Caco-2 (cell line): ENCODE measurements around the gene HNRNPM. TPM values are rescaled to one million over a fixed set of nuclear protein-coding genes. Genes with fewer than 3 reads are reported as not detected.

Experiments
- BruUV-seq: library from RNA; stranded (reverse); fragments of 400-500 nt; replicated peaks from 2 replicates; lab custom pipeline; 2021; lab: Mats Ljungman, UMichigan
- CTCF ChIA-PET: fragments of 300-600 bp; sonication (Branson Sonifier 250); formaldehyde crosslinking; loops from one replicate; lab custom pipeline; 2022; ENCODE audit warnings: antibody characterized with exemption; lab: Charles Lee
- POLR2A ChIA-PET: fragments of 300-600 bp; sonication (Branson Sonifier 250); formaldehyde crosslinking; loops from one replicate; lab custom pipeline; 2022; ENCODE audit warnings: antibody characterized with exemption; lab: Charles Lee
- DNase-seq, 2 experiments: peaks; one replicate each; pipeline versions ENCODE4 v3.0.0 to v3.0.0-alpha.2; 2020 to 2022
- H3K27me3 ChIP-seq: replicated peaks from 2 replicates; pipeline ENCODE4 v1.6.0; 2011; ENCODE audit warnings: low read length; ENCODE audit not compliant: control insufficient read depth, insufficient read depth
- H3K36me3 ChIP-seq: 2 replicates; pipeline ENCODE4 v1.5.1; 2011; ENCODE audit warnings: low read length; ENCODE audit not compliant: control insufficient read depth, insufficient read depth
- H3K4me1 ChIP-seq: fragments of 250-450 bp; sonication (Bioruptor Pico); 2 replicates; pipeline ENCODE4 v1.5.1; 2020; ENCODE audit warnings: mild to moderate bottlenecking
- H3K4me3 ChIP-seq: 2 replicates; pipeline ENCODE4 v1.5.1; 2011; ENCODE audit warnings: low read depth, mild to moderate bottlenecking, control low read depth, low read length
- H3K9me3 ChIP-seq: fragments of 250-450 bp; sonication (Bioruptor Pico); 2 replicates; pipeline ENCODE4 v1.5.1; 2020; ENCODE audit warnings: mild to moderate bottlenecking, moderate library complexity
- H3K27ac Mint-ChIP-seq: one replicate; pipeline ENCODE4 v1.8.0; 2022; ENCODE audit warnings: mixed read lengths; ENCODE audit not compliant: unreplicated experiment
- H3K27me3 Mint-ChIP-seq: one replicate; pipeline ENCODE4 v1.8.0; 2022; ENCODE audit warnings: mixed read lengths; ENCODE audit not compliant: insufficient read depth, unreplicated experiment
- H3K36me3 Mint-ChIP-seq: one replicate; pipeline ENCODE4 v1.8.0; 2022; ENCODE audit warnings: mild to moderate bottlenecking, mixed read lengths; ENCODE audit not compliant: insufficient read depth, unreplicated experiment
- H3K4me1 Mint-ChIP-seq: one replicate; pipeline ENCODE4 v1.8.0; 2022; ENCODE audit warnings: low read depth, mixed read lengths; ENCODE audit not compliant: unreplicated experiment
- H3K4me3 Mint-ChIP-seq: one replicate; pipeline ENCODE4 v1.8.0; 2022; ENCODE audit warnings: mild to moderate bottlenecking, moderate library complexity, mixed read lengths; ENCODE audit not compliant: unreplicated experiment
- H3K9me3 Mint-ChIP-seq: one replicate; pipeline ENCODE4 v1.8.0; 2022; ENCODE audit warnings: mixed read lengths; ENCODE audit not compliant: unreplicated experiment
- intact Hi-C: fragments of 100-400 bp; cut with micrococcal nuclease; formaldehyde crosslinking; loops from one replicate; pipeline ENCODE4 v1.10.0; 2022; ENCODE audit not compliant: unreplicated experiment
- total RNA-seq: library from RNA; stranded (reverse); gene quantifications from 2 replicates; pipeline ENCODE4 v1.2.3, GENCODE V29; 2022
- TF ChIP-seq, protein P1 (sequence below), 2 experiments: fragments of 200-600 bp in 1 of 2; IDR thresholded peaks; 1 replicate in 1 of 2; 2 replicates in 1 of 2; pipeline versions ENCODE4 v1.5.1 to v1.8.0; 2011 to 2022; ENCODE audit warnings: antibody characterized with exemption in 1 of 2, control low read depth in 1 of 2, inconsistent platforms in 1 of 2, low read depth in 1 of 2, low read length in 1 of 2, mild to moderate bottlenecking in 1 of 2, moderate library complexity in 1 of 2; ENCODE audit not compliant: insufficient read depth in 1 of 2, severe bottlenecking in 1 of 2, unreplicated experiment in 1 of 2

Gene HNRNPM
- total RNA-seq, 1 experiment from 2014 or later = 271 TPM

DNA sequence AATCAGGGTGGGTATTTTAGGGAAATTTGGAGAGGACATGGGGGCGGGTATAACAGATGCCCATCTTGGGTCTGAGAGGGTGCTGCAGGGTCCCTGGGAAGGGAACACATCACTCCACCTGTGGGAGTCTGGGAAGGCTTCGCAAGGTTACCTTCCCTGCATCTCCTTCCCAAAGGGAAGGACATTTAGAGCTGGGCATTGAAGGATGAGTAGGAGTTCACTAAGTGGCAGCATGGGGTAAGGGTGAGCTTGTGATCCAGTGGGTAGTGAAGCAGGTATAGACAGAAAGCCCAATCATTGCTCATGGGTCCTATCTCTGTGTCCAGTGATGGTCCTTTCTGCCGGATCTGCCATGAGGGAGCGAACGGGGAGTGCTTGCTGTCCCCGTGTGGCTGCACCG, 18.5 kb upstream of the HNRNPM start:
- no peak for DNase-seq

DNA sequence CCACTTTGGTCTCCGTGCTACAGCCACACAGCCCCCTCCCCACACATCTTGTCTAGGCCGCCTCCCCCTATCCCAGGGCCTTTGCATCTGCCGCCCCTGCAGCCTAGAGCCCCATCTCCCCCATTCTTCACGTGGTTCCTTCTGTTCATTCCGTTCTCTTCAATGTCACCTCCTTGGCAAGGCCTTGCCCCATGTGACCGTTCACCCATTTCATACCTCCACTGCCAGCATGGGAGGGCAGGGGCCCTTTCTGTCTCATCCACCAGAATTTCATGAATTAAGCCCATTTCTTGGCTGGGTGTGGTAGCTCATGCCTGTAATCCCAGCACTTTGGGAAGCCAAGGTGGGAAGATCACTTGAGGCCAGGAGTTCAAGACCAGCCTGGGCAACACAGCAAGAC, 15.7 kb upstream of the HNRNPM start:
- CTCF ChIA-PET = no interaction called here
- no peak overlapping the region for H3K27ac Mint-ChIP-seq

More for the DNA sequence above, 18.5 kb upstream of the HNRNPM start:
- ChIA-PET POLR2A (no interaction called here), CTCF (no interaction called here)
- no peaks in the 10 kb centered on the region for H3K9me3 ChIP-seq
- TF ChIP-seq, protein P1, sequence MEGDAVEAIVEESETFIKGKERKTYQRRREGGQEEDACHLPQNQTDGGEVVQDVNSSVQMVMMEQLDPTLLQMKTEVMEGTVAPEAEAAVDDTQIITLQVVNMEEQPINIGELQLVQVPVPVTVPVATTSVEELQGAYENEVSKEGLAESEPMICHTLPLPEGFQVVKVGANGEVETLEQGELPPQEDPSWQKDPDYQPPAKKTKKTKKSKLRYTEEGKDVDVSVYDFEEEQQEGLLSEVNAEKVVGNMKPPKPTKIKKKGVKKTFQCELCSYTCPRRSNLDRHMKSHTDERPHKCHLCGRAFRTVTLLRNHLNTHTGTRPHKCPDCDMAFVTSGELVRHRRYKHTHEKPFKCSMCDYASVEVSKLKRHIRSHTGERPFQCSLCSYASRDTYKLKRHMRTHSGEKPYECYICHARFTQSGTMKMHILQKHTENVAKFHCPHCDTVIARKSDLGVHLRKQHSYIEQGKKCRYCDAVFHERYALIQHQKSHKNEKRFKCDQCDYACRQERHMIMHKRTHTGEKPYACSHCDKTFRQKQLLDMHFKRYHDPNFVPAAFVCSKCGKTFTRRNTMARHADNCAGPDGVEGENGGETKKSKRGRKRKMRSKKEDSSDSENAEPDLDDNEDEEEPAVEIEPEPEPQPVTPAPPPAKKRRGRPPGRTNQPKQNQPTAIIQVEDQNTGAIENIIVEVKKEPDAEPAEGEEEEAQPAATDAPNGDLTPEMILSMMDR (IDR thresholded peaks at IDR 0.05; ENCODE audit: insufficient read depth in 1 of 2, low read depth in 1 of 2, low read length in 1 of 2, severe bottlenecking in 1 of 2, unreplicated experiment in 1 of 2) = no peak
- H3K27me3 Mint-ChIP-seq = no peaks in the 10 kb centered on the region
- H3K27ac Mint-ChIP-seq = no peak overlapping the region
- no peaks in the 10 kb centered on the region for H3K9me3 Mint-ChIP-seq
- H3K36me3 Mint-ChIP-seq = no peaks in the 10 kb centered on the region
- peaks cover 11% of the 10 kb centered on the region; the same call in 1 of the 2 replicates for H3K4me1 ChIP-seq
- H3K4me3 Mint-ChIP-seq = no peak overlapping the region
- H3K36me3 ChIP-seq = no peaks in the 10 kb centered on the region
- no peaks in the 10 kb centered on the region for H3K27me3 ChIP-seq
- intact Hi-C loops = no loop called here
- no peaks in the 10 kb centered on the region for H3K4me1 Mint-ChIP-seq
- no TSS peak for BruUV-seq
- H3K4me3 ChIP-seq = no peak overlapping the region

DNA sequence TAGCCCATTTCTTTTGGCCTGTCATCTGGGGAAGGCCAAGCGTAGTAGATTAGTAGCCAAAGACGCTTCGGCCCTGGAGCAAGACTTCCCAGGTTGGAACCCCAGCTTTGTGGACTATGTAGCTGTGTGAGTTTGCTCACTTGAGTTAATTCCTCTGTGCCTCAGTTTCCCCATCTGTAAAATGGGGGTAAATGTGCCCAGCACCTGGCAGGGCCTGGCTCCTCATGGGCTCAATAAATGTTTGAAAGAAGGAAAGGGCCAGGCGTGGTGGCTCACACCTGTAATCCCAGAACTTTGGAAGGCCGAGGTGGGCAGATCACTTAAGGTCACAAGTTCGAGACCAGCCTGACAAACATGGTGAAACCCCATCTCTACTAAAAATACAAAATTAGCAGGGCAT, 14.9 kb upstream of the HNRNPM start:
- intact Hi-C loops = no loop called here
- CTCF ChIA-PET = no interaction called here
- no TSS peak for BruUV-seq
- Histone ChIP-seq H3K27me3 (no peaks in the 10 kb centered on the region), H3K36me3 (no peaks in the 10 kb centered on the region), H3K4me1 (no peaks in the 10 kb centered on the region), H3K9me3 (no peaks in the 10 kb centered on the region), H3K4me3 (no peak overlapping the region)
- no peaks in the 10 kb centered on the region for H3K27me3 Mint-ChIP-seq
- H3K36me3 Mint-ChIP-seq = no peaks in the 10 kb centered on the region
- no peaks in the 10 kb centered on the region for H3K9me3 Mint-ChIP-seq
- POLR2A ChIA-PET = no interaction called here
- no peak overlapping the region for H3K4me3 Mint-ChIP-seq
- DNase-seq = no peak
- no peak overlapping the region for H3K27ac Mint-ChIP-seq
- TF ChIP-seq, protein P1 (IDR thresholded peaks at IDR 0.05; ENCODE audit: insufficient read depth in 1 of 2, low read depth in 1 of 2, low read length in 1 of 2, severe bottlenecking in 1 of 2, unreplicated experiment in 1 of 2) = no peak
- H3K4me1 Mint-ChIP-seq = no peaks in the 10 kb centered on the region

More for the DNA sequence above, 15.7 kb upstream of the HNRNPM start:
- TF ChIP-seq, protein P1 (IDR thresholded peaks at IDR 0.05; ENCODE audit: insufficient read depth in 1 of 2, low read depth in 1 of 2, low read length in 1 of 2, severe bottlenecking in 1 of 2, unreplicated experiment in 1 of 2) = no peak
- Mint-ChIP-seq H3K4me3 (no peak overlapping the region), H3K9me3 (no peaks in the 10 kb centered on the region), H3K36me3 (no peaks in the 10 kb centered on the region), H3K4me1 (no peaks in the 10 kb centered on the region), H3K27me3 (no peaks in the 10 kb centered on the region)
- intact Hi-C loops = no loop called here
- Histone ChIP-seq H3K9me3 (no peaks in the 10 kb centered on the region), H3K4me1 (peaks cover 2% of the 10 kb centered on the region; the same call in 1 of the 2 replicates), H3K36me3 (no peaks in the 10 kb centered on the region), H3K27me3 (no peaks in the 10 kb centered on the region), H3K4me3 (no peak overlapping the region)
- POLR2A ChIA-PET = no interaction called here
- no TSS peak for BruUV-seq
- no peak for DNase-seq
